ENCODE measurements around the gene GDAP1L1.

DNA sequence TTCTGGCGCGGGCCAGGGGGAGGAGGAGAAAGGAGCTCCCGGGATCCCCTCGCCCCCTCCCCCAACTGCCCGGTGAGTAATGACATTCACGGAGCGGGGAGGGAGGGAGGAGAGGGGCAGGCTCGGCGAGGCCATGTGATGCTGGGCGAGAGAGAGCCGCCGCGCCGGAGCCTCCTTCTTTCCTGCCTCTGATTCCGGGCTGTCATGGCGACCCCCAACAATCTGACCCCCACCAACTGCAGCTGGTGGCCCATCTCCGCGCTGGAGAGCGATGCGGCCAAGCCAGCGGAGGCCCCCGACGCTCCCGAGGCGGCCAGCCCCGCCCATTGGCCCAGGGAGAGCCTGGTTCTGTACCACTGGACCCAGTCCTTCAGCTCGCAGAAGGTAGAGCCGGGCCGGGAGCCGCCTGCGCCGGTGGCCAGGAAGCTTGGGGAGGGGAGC lies at the start of gene GDAP1L1:
- TF ChIP-seq CEBPB (IDR thresholded peaks at IDR 0.05) (no peak), EP300 (IDR thresholded peaks at IDR 0.05) (no peak), JUN (IDR thresholded peaks at IDR 0.05) (no peak), BCL3 (IDR thresholded peaks at IDR 0.05) (no peak), ESRRA (IDR thresholded peaks at IDR 0.05; ENCODE audit: borderline replicate concordance, low read length) (no peak), RCOR1 (IDR thresholded peaks at IDR 0.05; ENCODE audit: low read depth, low read length) (no peak), POLR2A (IDR thresholded peaks at IDR 0.05; ENCODE audit: low read length) (no peak), CHD4 (IDR thresholded peaks at IDR 0.05; ENCODE audit: borderline replicate concordance) (no peak), BHLHE40 (IDR thresholded peaks at IDR 0.05; ENCODE audit: low read depth, low read length) (no peak), SMC3 (IDR thresholded peaks at IDR 0.05) (no peak), RFX5 (IDR thresholded peaks at IDR 0.05) (no peak)
- TF ChIP-seq, protein P1, sequence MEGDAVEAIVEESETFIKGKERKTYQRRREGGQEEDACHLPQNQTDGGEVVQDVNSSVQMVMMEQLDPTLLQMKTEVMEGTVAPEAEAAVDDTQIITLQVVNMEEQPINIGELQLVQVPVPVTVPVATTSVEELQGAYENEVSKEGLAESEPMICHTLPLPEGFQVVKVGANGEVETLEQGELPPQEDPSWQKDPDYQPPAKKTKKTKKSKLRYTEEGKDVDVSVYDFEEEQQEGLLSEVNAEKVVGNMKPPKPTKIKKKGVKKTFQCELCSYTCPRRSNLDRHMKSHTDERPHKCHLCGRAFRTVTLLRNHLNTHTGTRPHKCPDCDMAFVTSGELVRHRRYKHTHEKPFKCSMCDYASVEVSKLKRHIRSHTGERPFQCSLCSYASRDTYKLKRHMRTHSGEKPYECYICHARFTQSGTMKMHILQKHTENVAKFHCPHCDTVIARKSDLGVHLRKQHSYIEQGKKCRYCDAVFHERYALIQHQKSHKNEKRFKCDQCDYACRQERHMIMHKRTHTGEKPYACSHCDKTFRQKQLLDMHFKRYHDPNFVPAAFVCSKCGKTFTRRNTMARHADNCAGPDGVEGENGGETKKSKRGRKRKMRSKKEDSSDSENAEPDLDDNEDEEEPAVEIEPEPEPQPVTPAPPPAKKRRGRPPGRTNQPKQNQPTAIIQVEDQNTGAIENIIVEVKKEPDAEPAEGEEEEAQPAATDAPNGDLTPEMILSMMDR (IDR thresholded peaks at IDR 0.05), result no peak
- TF ChIP-seq, protein P2, sequence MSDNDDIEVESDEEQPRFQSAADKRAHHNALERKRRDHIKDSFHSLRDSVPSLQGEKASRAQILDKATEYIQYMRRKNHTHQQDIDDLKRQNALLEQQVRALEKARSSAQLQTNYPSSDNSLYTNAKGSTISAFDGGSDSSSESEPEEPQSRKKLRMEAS (IDR thresholded peaks at IDR 0.05), result no peak
- TF ChIP-seq, protein P3, sequence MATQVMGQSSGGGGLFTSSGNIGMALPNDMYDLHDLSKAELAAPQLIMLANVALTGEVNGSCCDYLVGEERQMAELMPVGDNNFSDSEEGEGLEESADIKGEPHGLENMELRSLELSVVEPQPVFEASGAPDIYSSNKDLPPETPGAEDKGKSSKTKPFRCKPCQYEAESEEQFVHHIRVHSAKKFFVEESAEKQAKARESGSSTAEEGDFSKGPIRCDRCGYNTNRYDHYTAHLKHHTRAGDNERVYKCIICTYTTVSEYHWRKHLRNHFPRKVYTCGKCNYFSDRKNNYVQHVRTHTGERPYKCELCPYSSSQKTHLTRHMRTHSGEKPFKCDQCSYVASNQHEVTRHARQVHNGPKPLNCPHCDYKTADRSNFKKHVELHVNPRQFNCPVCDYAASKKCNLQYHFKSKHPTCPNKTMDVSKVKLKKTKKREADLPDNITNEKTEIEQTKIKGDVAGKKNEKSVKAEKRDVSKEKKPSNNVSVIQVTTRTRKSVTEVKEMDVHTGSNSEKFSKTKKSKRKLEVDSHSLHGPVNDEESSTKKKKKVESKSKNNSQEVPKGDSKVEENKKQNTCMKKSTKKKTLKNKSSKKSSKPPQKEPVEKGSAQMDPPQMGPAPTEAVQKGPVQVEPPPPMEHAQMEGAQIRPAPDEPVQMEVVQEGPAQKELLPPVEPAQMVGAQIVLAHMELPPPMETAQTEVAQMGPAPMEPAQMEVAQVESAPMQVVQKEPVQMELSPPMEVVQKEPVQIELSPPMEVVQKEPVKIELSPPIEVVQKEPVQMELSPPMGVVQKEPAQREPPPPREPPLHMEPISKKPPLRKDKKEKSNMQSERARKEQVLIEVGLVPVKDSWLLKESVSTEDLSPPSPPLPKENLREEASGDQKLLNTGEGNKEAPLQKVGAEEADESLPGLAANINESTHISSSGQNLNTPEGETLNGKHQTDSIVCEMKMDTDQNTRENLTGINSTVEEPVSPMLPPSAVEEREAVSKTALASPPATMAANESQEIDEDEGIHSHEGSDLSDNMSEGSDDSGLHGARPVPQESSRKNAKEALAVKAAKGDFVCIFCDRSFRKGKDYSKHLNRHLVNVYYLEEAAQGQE (IDR thresholded peaks at IDR 0.05), result no peak
